ENCODE data around the gene AKAP17A.

AKAP17A gene

DNA sequence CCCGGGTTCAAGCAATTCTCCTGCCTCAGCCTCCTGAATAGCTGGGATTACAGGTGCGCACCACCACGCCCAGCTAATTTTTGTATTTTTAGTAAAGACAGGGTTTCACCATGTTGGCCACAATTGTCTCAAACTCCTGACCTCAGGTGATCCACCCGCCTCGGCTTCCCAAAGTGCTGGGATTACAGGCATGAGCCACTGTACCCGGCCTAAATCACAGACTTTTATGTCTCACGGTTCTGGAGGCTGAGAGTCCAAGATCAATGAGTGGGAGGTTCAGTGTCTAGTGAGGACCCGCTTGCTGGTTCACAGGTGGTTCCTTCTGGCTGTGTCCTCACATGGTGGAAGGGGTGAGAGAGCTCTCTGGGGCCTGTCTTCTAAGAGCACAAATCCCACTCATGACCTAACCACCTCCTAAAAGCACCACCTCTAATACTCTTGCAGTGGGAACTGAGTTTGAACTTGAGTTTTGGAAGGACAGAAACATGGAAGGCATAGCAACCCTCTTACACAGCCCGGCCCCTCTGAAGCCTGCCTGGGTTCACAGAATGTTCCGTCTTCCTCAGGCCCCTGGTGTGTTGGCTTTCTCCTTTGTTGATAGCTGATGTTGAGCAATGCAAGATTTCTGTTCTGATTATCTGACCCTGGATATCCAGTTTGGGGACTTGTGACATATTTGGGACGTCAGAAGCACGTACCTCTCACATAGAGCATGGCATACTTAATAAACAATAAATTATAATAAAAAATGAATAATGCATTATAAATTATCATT lies 1.9 kb upstream of the AKAP17A start:
- Histone ChIP-seq H3F3A (ENCODE audit: insufficient read depth) (peaks cover 13% of the 10 kb centered on the region), H3K9me3 (ENCODE audit: insufficient read depth, low read length) (no peaks in the 10 kb centered on the region), H3K79me2 (ENCODE audit: insufficient read depth, low read length) (peaks cover 22% of the 10 kb centered on the region), H4K20me1 (ENCODE audit: low read depth, low read length) (no peaks in the 10 kb centered on the region), H3K27ac (ENCODE audit: low read depth, low read length) (peak overlapping the region; percentile 40; the same call in 1 of the 2 replicates), H3K36me3 (ENCODE audit: low read length) (no peaks in the 10 kb centered on the region), H3K4me3 (ENCODE audit: insufficient read depth, low read length, poor library complexity, severe bottlenecking) (no peak overlapping the region), H3K4me2 (ENCODE audit: low read depth, low read length, poor library complexity, severe bottlenecking) (no peak overlapping the region), H3K9me2 (replicated peaks; ENCODE audit: insufficient read depth, low read length) (no peaks in the 10 kb centered on the region), H3K9ac (ENCODE audit: low read length) (no peak overlapping the region), H3K27me3 (ENCODE audit: low read length) (no peaks in the 10 kb centered on the region), H2AFZ (ENCODE audit: low read depth, low read length, severe bottlenecking) (no peak overlapping the region)
- TF ChIP-seq EZH2phosphoT487 (conservative IDR thresholded peaks at IDR 0.05; ENCODE audit: low read length): no peak
- TF ChIP-seq, protein P1, sequence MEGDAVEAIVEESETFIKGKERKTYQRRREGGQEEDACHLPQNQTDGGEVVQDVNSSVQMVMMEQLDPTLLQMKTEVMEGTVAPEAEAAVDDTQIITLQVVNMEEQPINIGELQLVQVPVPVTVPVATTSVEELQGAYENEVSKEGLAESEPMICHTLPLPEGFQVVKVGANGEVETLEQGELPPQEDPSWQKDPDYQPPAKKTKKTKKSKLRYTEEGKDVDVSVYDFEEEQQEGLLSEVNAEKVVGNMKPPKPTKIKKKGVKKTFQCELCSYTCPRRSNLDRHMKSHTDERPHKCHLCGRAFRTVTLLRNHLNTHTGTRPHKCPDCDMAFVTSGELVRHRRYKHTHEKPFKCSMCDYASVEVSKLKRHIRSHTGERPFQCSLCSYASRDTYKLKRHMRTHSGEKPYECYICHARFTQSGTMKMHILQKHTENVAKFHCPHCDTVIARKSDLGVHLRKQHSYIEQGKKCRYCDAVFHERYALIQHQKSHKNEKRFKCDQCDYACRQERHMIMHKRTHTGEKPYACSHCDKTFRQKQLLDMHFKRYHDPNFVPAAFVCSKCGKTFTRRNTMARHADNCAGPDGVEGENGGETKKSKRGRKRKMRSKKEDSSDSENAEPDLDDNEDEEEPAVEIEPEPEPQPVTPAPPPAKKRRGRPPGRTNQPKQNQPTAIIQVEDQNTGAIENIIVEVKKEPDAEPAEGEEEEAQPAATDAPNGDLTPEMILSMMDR (IDR thresholded peaks at IDR 0.05; ENCODE audit: insufficient read depth, low read length, poor library complexity, severe bottlenecking): no peak

- peaks cover 22% of the 10 kb centered on the region for H3K79me2 ChIP-seq (ENCODE audit: insufficient read depth, low read length)
- H3K9me2 ChIP-seq (replicated peaks; ENCODE audit: insufficient read depth, low read length): no peaks in the 10 kb centered on the region
- H3K4me2 ChIP-seq (ENCODE audit: low read depth, low read length, poor library complexity, severe bottlenecking): peak overlapping the region; percentile 69
- H2AFZ ChIP-seq (ENCODE audit: low read depth, low read length, severe bottlenecking): no peak overlapping the region
- peak overlapping the region; percentile 80 for H3K9ac ChIP-seq (ENCODE audit: low read length)
- H3K27ac ChIP-seq (ENCODE audit: low read depth, low read length): 0 out of 2 replicates have a peak overlapping the region, but pooled peaks have one; percentile 15
- H3K27me3 ChIP-seq (ENCODE audit: low read length): no peaks in the 10 kb centered on the region
- no peaks in the 10 kb centered on the region for H3K9me3 ChIP-seq (ENCODE audit: insufficient read depth, low read length)
- peak overlapping the region; percentile 76 for H3K4me3 ChIP-seq (ENCODE audit: insufficient read depth, low read length, poor library complexity, severe bottlenecking)
- TF ChIP-seq, protein P1 (IDR thresholded peaks at IDR 0.05; ENCODE audit: insufficient read depth, low read length, poor library complexity, severe bottlenecking): no peak
- no peak for TF ChIP-seq EZH2phosphoT487 (conservative IDR thresholded peaks at IDR 0.05; ENCODE audit: low read length)
- H3K36me3 ChIP-seq (ENCODE audit: low read length): no peaks in the 10 kb centered on the region
- peaks cover 9% of the 10 kb centered on the region; the same call in 1 of the 2 replicates for H3F3A ChIP-seq (ENCODE audit: insufficient read depth)
- H4K20me1 ChIP-seq (ENCODE audit: low read depth, low read length): no peaks in the 10 kb centered on the region
Observed at GRCh38 chrX:1591863-1592469, 562 bp downstream of the AKAP17A start.

- no peak for TF ChIP-seq EZH2phosphoT487 (conservative IDR thresholded peaks at IDR 0.05; ENCODE audit: low read length)
- TF ChIP-seq, protein P1 (IDR thresholded peaks at IDR 0.05; ENCODE audit: insufficient read depth, low read length, poor library complexity, severe bottlenecking): no peak
- H3K79me2 ChIP-seq (ENCODE audit: insufficient read depth, low read length): peaks cover 22% of the 10 kb centered on the region
Observed at GRCh38 chrX:1592470-1593142, 1.2 kb downstream of the AKAP17A start.

More at GRCh38 chrX:1592470-1593142, 1.2 kb downstream of the AKAP17A start:
- 0 out of 2 replicates have a peak overlapping the region, but pooled peaks have one; percentile 15 for H3K27ac ChIP-seq (ENCODE audit: low read depth, low read length)
- H3K36me3 ChIP-seq (ENCODE audit: low read length): no peaks in the 10 kb centered on the region
- H3K9me2 ChIP-seq (replicated peaks; ENCODE audit: insufficient read depth, low read length): no peaks in the 10 kb centered on the region
- H3K9ac ChIP-seq (ENCODE audit: low read length): peak overlapping the region; percentile 80
- no peaks in the 10 kb centered on the region for H4K20me1 ChIP-seq (ENCODE audit: low read depth, low read length)
- peaks cover 6% of the 10 kb centered on the region; the same call in 1 of the 2 replicates for H3F3A ChIP-seq (ENCODE audit: insufficient read depth)
- peak overlapping the region; percentile 69 for H3K4me2 ChIP-seq (ENCODE audit: low read depth, low read length, poor library complexity, severe bottlenecking)
- H3K27me3 ChIP-seq (ENCODE audit: low read length): no peaks in the 10 kb centered on the region
- H3K4me3 ChIP-seq (ENCODE audit: insufficient read depth, low read length, poor library complexity, severe bottlenecking): peak overlapping the region; percentile 76
- H2AFZ ChIP-seq (ENCODE audit: low read depth, low read length, severe bottlenecking): no peak overlapping the region
- H3K9me3 ChIP-seq (ENCODE audit: insufficient read depth, low read length): no peaks in the 10 kb centered on the region

All from SU-DHL-6 (cell line).